D721Med (cell line): Measurements from ENCODE around the gene PPA2.

ENCODE experiments used
- DNase-seq: peaks from one replicate; pipeline ENCODE4 v3.0.0; 2011; ENCODE audit warnings: low spot score; ENCODE audit not compliant: insufficient read length
- FAIRE-seq: peaks from 2 replicates; lab custom pipeline; 2011; peaks lifted over from hg19 to GRCh38; lab: Jason Lieb, UNC
- CTCF ChIP-seq: IDR thresholded peaks from 2 replicates; pipeline ENCODE4 v1.5.1; 2012; ENCODE audit warnings: mild to moderate bottlenecking, control low read depth; ENCODE audit not compliant: insufficient read depth; ENCODE audit errors: missing control alignments

PPA2 gene

GRCh38 chr4:105350859-105351490 lies 122.9 kb downstream of the PPA2 start:
- DNase-seq (no peak), FAIRE-seq (no peak)
- TF ChIP-seq CTCF: no peak

- no peak for TF ChIP-seq CTCF
- no peak for FAIRE-seq
- no peak for DNase-seq
These were observed 125.1 kb downstream of the PPA2 start for GRCh38 chr4:105348719-105349118.

GRCh38 chr4:105346869-105347268 lies 127.0 kb downstream of the PPA2 start:
- FAIRE-seq (no peak), DNase-seq (no peak)
- no peak for TF ChIP-seq CTCF

- FAIRE-seq (no peak), DNase-seq (no peak)
- no peak for TF ChIP-seq CTCF
These were observed 128.0 kb downstream of the PPA2 start for GRCh38 chr4:105345838-105346237.

- DNase-seq (no peak), FAIRE-seq (no peak)
- no peak for TF ChIP-seq CTCF
These were observed 128.5 kb downstream of the PPA2 start for GRCh38 chr4:105345358-105345757.

GRCh38 chr4:105344141-105344540 lies 129.7 kb downstream of the PPA2 start:
- no peak for FAIRE-seq
- no peak for TF ChIP-seq CTCF
- no peak for DNase-seq

GRCh38 chr4:105343146-105343931 lies 130.5 kb downstream of the PPA2 start:
- TF ChIP-seq CTCF: no peak
- DNase-seq: no peak
- no peak for FAIRE-seq
